Kidney (tissue), 14 donors: ENCODE measurements around the gene NEUROD2. TPM values are rescaled to one million over a fixed set of nuclear protein-coding genes. Genes with fewer than 3 reads are reported as not detected.
A peak's percentile ranks its signal among the peaks of the same experiment; 100 is the strongest.

Experiments used
- DNase-seq, 5 donors: peaks; one replicate each; pipeline ENCODE4 v3.0.0-alpha.2; 2013 to 2020
- FAIRE-seq: peaks from 2 replicates; lab custom pipeline; 2012; peaks lifted over from hg19 to GRCh38; lab: Jason Lieb, UNC
- H3K27ac ChIP-seq, 2 donors: one replicate each; pipeline ENCODE4 v1.7.0; 2013; ENCODE audit warnings: low read depth in 2 of 2, low read length in 2 of 2, inconsistent platforms in 1 of 2
- H3K27me3 ChIP-seq: one replicate; pipeline ENCODE4 v1.7.1; 2013; ENCODE audit warnings: low read length, inconsistent platforms; ENCODE audit not compliant: control insufficient read depth, insufficient read depth
- H3K36me3 ChIP-seq, 3 donors: one replicate each; pipeline versions ENCODE4 v1.7.0 to v1.7.1; 2013; ENCODE audit warnings: low read length in 3 of 3, control low read depth in 1 of 3, inconsistent platforms in 1 of 3; ENCODE audit not compliant: insufficient read depth in 3 of 3, control insufficient read depth in 2 of 3
- H3K4me1 ChIP-seq, 3 donors: one replicate each; pipeline versions ENCODE4 v1.7.0 to v1.7.1; 2013; ENCODE audit warnings: low read length in 3 of 3, inconsistent platforms in 1 of 3, low read depth in 1 of 3; ENCODE audit not compliant: control insufficient read depth in 2 of 3, insufficient read depth in 2 of 3
- H3K4me3 ChIP-seq, 3 donors: one replicate each; pipeline versions ENCODE4 v1.7.0 to v1.8.1; 2013; ENCODE audit warnings: low read length in 3 of 3, control low read depth in 1 of 3, inconsistent platforms in 1 of 3
- H3K9ac ChIP-seq, 3 donors: one replicate each; pipeline versions ENCODE4 v1.7.0 to v1.7.1; 2013; ENCODE audit warnings: low read length in 3 of 3, control low read depth in 1 of 3, inconsistent platforms in 1 of 3
- H3K9me3 ChIP-seq, 3 donors: one replicate each; pipeline versions ENCODE4 v1.7.0 to v1.7.1; 2013; ENCODE audit warnings: low read length in 3 of 3, control low read depth in 1 of 3, inconsistent platforms in 1 of 3; ENCODE audit not compliant: control insufficient read depth in 2 of 3, insufficient read depth in 1 of 3
- CTCF ChIP-seq: IDR thresholded peaks from 3 replicates; pipeline ENCODE4 v1.5.1; 2012; ENCODE audit warnings: mild to moderate bottlenecking, moderate library complexity, borderline replicate concordance; ENCODE audit not compliant: insufficient read depth; ENCODE audit errors: extremely low read depth
- intact Hi-C: fragments of 100-400 bp; cut with DNase I; formaldehyde crosslinking; loops from one replicate; pipeline ENCODE4 v1.11.1; 2022
- polyA plus RNA-seq: library from polyadenylated mRNA; stranded (reverse); fragments of 350-450 nt; fragmentation: Illumina TruSeq; extraction: RNeasy Lipid Tissue Mini Kit (QIAGEN cat#74804); gene quantifications from one replicate; pipeline ENCODE4 v1.2.3, GENCODE V29; 2014; ENCODE audit warnings: low read depth, low replicate concordance; ENCODE audit not compliant: insufficient read depth
- total RNA-seq: library from RNA; stranded (reverse); fragmentation: NEBNext Ultra II Directional; extraction: Animal tissue kit (Norgen Biotek cat#: 25700); gene quantifications from one replicate; pipeline ENCODE4 v1.2.1, GENCODE V29; 2021
- donor health status: control.
- donor health status: control.
- donor health status: control.
- donor health status: control.
- donor health status: control.
- donor health status: DM: yes; HTN: yes; CAD: no.
- donor health status: Normal renal cell carcinoma (clear cell type).

Gene NEUROD2
- total and polyA plus RNA-seq, 2 donors from 2014 or later = not detected

GRCh38 chr17:39639043-39639442 is 31.3 kb upstream of the NEUROD2 start:
- TF ChIP-seq CTCF = no peak
- Histone ChIP-seq H3K36me3 (no peaks in the 10 kb centered on the region), H3K9ac (no peak overlapping the region), H3K4me3 (no peak overlapping the region), H3K9me3 (no peaks in the 10 kb centered on the region), H3K27ac (no peak overlapping the region), H3K27me3 (no peaks in the 10 kb centered on the region), H3K4me1 (peaks cover 2 to 36% (median 15%) of the 10 kb centered on the region in 3 donors)
- FAIRE-seq (no peak), DNase-seq (no peak)
- intact Hi-C loops = no loop called here

- Histone ChIP-seq H3K9ac (peak overlapping the region in 1 of 3 donors; percentile 99), H3K4me1 (peaks cover 2 to 36% (median 15%) of the 10 kb centered on the region in 3 donors), H3K4me3 (peak overlapping the region in 2 of 3 donors; percentile 91 to 99), H3K27me3 (no peaks in the 10 kb centered on the region), H3K36me3 (no peaks in the 10 kb centered on the region), H3K9me3 (no peaks in the 10 kb centered on the region), H3K27ac (no peak overlapping the region)
- FAIRE-seq (no peak), DNase-seq (no peak)
- intact Hi-C loops = no loop called here
- no peak for TF ChIP-seq CTCF
Observed at GRCh38 chr17:39638317-39638716, 30.6 kb upstream of the NEUROD2 start.

- no peaks in the 10 kb centered on the region for H3K9me3 ChIP-seq
- intact Hi-C loops = no loop called here
- H3K27me3 ChIP-seq = no peaks in the 10 kb centered on the region
- H3K4me1 ChIP-seq = peaks cover 2 to 33% (median 15%) of the 10 kb centered on the region in 3 donors
- no peaks in the 10 kb centered on the region for H3K36me3 ChIP-seq
- FAIRE-seq = no peak
- peak; percentile 93 to 98 (median 95) for DNase-seq
- peak within 1 kb of the TSS; percentile 85 to 88 for H3K27ac ChIP-seq
- TF ChIP-seq CTCF = no peak
- peak within 1 kb of the TSS; percentile 85 to 99 (median 91) for H3K4me3 ChIP-seq
- peak within 1 kb of the TSS; percentile 71 to 99 (median 79) for H3K9ac ChIP-seq
Observed at GRCh38 chr17:39636927-39637736, 29.4 kb upstream of the NEUROD2 start, which contains the start of gene STARD3. Gene STARD3 (plus strand): TSS chr17:39637144. CDS start chr17:39653532, 16,388 bp downstream.
